ENCODE data around the gene RPL10.

Gene RPL10

DNA sequence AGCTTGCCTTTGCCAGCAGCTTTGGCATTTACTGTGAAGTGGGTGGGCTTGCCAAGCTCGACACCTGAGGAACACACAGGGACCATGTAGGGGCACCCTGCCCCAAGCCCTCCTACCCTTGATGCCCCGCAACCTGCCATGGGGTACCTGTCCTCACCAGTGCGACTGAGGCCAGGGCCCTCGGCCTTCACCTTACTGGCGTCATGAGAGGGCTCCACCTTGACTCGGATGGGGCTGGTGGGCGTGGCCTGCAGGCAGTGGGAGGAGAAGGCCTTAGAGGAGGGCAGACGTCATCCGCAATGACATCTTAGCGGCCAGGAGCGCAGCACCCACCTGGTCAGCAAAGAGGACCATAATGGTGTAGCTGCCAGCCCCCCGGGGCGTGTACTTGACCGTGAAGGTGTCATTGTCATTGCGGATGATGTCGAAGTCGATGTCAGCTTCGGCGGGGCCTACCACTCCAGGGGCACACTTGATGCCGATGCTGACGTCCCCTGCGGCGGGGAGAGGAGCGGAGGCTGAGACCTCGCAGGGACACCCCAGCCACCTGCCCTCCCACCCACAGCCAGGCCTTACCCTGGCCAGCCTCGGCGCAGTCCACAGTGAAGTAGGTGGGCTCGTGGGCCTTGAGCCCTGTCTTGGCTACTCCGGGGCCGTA is 36.0 kb upstream of the RPL10 start:
- no peak for DNase-seq (ENCODE audit: low read depth)

DNA sequence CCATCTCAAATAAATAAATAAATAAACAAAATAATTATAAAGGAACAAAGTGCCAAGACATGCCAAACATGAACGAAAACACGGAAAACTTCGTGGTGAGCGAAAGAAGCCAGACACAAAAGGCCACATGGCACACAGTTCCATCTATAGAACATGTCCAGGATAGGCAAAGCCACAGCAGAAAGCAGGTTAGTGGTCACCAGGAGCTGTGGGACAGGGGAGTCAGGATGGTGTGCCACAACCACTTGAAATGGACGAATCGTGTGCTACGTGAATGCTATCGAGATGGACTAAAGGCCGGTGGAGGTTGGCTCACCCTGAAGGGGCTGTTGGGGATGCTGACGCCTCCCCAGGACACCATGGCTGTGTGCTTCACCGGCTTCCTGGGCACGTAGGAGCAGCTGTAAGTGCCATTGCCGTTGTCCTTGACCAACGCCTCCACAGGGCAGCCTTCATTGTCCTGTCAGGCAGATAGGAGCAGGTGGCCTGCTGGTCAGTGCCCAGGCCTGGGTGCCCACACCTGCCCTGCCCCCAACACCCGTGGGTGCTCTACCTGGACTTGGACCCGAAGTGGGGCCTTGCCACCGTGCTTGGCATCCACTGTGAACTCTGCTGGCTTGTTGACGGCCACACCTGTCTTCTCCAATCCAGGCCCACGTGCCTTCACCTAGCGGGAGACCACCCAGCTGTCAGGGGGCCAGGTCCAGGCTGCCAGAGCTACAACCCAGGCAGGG is 34.3 kb upstream of the RPL10 start:
- DNase-seq (ENCODE audit: low read depth) = no peak

DNA sequence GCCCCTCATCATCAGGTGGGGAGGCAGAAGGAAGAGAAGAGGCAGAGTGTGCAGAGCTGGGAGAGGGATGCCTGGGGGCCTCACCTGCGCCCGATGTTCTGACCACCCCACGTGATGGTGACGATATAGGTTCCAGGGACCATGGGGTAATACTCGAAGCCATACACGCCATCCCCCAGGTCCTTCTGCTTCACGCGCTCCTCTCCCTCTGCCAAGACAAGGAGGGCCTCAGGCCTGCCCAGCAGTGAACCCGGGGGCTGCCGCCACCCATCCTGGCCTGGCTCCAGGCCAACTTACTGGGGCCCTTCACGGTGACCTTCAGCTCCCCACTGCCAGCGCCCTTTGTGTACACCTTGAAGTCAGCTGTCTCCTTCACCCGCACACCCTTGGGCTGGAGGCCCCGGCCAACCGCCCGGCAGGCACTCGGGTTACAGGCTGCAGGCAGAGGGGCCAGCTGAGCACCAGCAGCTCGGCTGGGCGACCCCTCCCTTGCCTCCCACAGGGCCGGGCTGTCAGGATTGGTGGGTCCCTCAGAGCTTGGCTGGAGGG is 33.1 kb upstream of the RPL10 start:
- DNase-seq (ENCODE audit: low read depth) = no peak

DNA sequence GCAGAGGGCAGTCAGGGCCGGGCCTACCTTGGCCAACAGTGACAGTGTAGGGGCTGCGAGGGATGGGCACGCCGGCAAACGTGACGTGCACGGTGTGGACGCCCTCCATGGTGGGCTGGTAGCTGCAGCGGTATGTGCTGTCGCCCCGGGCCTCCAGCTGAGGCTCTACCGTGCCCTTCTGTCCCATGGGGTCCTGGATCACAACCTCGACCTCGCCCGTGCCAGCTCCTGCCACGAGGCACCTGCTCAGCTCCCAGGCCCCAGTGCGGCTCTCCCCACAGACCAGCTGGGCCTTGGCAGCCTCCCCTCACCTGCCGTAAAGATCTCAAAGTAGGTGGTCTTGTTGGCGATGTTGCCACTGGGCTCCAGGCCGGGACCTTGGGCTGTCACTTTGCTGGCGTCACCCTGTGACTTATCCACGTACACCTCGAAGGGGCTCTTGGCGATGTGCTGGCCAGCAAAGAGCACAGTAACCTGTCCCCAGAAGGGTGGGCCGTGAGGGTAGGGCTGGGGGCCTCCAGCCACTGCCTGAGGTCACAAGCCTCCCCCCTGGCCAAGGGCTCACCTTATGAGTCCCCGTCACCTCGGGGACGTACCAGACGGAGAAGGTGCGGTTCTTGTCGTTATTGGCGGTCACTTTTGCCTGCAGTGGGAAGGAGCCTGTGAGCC is 32.0 kb upstream of the RPL10 start:
- no peak for DNase-seq (ENCODE audit: low read depth)

DNA sequence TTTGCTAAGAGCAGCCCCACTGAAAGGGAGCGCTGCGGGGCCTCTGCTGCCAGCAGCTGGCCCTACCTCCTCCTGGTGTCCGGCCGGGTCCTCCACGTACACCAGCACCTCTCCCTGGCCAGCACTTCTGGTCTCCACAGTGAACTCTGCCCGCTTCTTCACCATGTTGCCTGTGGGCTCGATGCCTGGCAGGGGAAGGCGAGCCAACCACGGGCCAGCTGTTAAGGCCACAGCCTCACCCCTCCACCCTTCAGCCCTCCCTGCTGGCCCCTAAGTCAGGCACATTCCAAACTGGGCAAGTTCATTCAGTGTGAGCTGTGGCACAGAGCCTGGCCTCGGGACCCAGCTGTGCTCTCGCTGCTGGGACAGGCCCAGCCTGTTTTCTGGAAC is 31.5 kb upstream of the RPL10 start:
- no peak for DNase-seq (ENCODE audit: low read depth)

DNA sequence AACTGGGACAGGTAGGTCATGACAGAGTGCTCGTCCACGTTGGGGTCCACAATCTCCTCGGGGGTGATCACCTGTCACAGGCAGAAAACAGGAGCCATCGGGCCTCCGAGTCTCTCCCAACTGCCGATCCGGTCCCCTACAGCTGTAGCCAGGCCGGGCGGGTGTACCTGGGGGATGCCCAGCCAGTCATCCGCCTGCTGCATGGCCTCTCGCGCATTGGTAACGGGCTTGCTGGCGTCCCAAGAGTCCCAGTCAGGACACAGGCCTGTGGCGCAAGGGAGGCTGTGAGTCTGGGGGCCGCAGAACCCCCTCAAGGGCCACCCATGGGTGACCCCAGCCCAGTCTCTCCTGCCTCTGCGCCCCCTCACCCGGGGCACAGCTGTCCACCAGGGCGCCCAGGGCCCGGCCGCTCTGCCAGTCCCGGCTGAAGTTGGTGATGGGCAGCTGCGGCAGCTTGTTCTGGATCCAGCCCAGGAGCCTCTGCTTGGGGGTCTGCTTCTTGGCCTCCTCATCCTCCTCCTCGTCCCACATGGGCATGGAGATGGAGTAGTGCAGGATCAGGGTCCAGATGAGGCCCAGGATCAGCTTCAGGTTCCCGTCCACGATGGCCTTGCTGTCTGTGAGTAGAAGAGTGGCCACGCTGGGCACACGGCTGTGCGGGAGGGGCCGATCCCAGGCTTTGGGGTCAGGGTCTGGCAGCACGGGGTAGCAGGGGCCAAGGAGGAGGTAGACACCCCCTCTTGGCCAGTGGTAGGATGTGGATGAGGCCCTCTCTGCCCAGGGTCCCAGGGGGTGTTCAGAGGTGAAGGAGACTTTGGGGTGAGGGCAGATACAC is 30.5 kb upstream of the RPL10 start:
- DNase-seq (ENCODE audit: low read depth) = no peak

DNA sequence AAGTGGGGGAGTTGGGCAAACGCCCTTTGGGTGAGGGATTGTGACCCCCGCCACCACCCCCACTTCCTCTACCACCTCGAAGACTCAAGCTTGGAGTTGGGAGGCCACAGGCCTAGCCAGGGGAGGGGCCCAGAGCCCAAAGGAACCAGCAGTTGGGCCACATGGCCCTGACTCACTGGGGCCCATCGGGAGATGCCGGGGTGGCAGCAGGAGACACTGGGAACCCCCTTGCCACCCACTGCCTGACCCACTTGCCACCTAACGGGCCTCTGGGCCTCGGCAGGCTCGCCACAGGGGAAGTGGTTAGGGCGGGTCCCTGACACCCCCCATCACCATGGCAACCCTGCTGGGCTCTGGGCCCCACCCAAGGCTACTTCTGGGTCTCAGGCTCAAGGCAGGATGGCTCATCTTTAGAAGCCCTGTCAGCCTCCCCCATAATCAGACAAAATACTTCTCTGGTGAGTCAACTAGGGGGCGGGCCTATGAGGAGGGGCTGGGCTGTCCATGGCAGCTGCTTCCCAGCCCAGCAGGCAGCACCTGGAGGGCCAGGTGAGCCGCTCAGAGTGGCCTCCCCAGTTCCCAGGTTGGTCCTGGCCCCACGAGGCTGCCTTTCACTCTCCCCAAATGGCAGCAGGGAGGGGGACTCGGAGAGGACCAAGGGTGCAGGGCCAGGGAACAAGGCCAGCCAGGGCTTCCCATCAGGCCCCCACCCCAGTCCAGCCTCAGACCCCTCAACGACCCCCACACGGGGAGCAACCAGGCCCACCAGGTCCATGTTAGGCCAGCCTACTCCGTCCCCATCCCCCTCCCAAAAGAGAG is 29.3 kb upstream of the RPL10 start:
- DNase-seq (ENCODE audit: low read depth) = peak; percentile 97

DNA sequence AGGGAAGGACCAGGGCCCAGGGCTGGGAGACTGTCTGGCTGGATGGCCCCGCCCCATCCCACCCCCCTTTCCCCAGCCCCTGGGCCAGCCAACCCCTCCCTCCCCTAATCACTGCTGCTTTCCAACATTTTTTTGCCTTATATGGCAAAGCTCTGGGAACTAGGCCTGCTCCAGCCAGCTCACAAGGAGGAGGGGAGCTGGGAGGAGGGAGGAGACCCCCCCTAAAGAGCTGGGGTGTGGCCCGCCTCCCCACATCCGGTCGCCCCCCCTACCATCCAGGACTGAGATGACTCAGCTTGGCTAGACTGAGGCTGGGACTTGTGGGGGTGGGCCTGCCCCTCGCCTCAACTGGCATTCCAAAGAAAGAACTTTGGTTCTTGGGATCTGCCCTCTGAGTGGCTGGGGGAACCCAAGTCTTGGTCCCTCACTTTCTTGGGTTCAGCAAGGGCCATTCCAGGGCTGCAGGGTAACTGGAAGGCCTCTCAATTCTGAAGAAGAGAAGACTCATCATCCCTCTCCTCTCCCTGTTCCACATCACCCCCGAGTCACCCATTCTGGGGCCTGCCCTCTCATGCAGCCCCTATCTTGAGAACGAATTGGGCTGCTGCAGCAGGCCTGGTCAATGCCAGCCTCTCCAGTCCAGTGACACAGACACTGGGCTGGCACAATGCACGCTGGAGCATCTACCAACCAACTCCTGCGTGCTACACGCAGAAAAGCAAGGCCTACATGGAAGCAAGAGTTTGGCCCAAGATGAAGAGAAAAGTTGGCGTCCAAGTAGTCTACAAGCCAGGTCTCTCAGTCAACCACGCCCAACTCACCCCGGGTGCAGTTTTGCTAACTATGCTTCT is 28.5 kb upstream of the RPL10 start:
- DNase-seq (ENCODE audit: low read depth) = peak; percentile 80

DNA sequence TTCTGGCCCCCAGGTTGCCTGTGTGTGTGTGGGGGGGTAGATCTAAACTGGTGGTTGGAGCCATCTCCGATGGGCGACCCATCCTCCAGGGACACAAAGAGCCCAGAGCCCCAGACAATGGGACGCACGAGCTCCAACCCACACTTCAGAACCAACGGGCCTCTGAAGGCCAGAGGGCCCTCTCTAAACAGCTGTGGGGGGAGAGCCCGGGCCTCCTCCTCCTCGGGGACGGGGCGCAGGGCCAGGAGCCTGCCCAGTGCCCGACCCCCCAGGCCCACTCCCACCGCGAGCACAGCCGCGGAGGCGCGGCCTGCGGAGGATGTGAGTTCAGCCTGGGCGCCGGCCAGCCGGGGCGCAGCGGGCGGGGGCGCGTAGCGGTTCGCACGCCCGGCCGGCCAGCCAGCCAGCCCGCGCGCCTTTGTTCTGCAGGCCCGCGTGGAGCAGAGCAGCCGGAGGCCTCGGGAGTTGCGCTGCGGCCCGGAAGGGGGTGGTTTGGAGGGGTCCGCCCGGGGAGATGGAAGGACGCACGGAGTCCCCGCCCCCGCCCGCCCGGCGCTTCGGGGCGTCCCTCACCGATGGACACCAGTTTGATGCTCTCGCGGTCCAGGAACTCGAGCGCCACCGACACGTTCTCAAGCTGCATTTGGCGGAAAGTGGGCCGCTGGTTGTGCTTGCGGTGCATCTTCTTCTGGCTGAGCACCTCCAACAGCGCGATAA is 27.7 kb upstream of the RPL10 start:
- DNase-seq (ENCODE audit: low read depth) = no peak

DNA sequence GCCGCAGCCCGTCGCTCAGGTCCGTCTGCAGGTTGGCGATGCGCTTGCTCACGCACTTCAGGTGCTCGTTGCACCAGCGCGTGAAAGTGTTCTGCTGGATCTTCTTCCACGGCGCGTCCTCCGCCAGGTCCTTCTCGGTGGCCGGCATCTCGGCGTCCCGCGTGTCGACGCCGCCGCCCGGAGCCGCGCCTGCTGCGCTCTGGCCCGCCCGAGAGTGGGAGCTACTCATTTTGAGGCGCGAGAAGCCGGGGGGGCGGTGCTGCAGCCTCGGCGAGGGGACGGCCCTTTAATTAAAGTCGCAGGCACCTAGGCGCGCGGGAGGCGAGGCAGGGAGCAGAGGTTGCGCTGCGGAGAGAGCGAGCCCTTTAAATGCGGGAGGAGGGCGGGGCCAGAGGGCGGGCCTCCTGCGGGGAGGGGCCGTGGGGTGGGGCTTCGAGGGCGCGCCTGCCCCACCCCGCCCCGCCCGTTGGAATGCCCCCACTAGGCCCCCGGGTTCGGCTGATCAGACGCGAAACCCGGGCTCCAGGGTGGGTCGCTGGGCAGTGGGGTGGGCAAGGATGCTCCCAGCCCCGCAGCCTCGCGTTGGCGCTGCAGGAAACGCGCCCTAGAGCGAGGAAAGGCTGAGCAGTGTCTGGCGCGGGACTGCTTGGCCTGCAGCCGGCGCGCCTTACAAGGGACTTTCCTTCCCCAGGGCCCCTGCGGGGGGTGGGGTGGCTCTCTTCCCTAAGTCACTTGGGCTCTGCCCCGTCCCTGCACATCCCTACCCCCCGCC is 27.0 kb upstream of the RPL10 start:
- DNase-seq (ENCODE audit: low read depth) = peak; percentile 88

DNA sequence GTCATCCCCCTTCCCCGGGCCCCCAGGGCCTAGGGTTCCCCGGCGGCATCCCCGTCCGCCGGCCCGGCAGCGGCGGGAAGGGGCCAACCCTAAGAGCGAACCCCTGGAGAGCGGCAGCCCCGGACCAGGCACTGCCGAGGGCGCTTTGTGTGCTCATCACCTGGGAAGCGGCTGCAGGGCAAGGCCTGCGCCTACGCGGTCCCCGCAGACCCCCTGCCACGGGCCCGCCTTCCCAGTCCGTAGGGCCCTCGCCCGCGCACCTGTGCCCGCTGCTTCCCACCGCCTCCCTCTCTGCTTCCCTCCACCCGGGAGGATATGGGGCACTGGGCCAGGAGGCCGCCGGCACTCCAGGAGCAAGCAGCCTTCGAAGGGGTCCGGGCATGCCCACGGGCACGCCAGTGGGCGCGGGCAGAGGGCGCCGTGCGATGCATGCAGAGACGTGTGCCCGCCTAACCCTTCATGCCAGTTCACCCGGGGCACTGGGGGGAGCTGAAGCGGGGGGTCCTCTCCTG is 26.3 kb upstream of the RPL10 start:
- no peak for DNase-seq (ENCODE audit: low read depth)

DNA sequence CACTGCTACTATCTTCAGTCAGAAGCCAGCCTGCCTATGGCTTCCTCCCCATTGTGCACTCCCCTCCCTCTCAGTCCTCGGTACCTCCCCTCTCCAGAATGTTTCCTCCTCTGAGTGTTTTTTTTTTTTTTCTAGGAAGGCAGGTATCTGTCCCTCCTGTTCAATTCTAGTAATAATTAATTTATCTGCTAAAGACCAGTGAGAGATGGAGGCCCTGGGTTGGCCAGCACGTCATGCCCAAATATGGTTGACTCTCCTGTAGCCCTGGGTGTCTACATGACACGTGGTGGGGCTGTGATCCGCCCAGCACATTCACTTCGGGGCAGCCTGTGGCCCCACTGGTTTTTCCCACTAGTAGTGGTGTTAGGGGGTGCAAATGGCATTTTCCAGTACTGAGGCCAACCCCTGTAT is 25.6 kb upstream of the RPL10 start:
- peak; percentile 41 for DNase-seq (ENCODE audit: low read depth)

DNA sequence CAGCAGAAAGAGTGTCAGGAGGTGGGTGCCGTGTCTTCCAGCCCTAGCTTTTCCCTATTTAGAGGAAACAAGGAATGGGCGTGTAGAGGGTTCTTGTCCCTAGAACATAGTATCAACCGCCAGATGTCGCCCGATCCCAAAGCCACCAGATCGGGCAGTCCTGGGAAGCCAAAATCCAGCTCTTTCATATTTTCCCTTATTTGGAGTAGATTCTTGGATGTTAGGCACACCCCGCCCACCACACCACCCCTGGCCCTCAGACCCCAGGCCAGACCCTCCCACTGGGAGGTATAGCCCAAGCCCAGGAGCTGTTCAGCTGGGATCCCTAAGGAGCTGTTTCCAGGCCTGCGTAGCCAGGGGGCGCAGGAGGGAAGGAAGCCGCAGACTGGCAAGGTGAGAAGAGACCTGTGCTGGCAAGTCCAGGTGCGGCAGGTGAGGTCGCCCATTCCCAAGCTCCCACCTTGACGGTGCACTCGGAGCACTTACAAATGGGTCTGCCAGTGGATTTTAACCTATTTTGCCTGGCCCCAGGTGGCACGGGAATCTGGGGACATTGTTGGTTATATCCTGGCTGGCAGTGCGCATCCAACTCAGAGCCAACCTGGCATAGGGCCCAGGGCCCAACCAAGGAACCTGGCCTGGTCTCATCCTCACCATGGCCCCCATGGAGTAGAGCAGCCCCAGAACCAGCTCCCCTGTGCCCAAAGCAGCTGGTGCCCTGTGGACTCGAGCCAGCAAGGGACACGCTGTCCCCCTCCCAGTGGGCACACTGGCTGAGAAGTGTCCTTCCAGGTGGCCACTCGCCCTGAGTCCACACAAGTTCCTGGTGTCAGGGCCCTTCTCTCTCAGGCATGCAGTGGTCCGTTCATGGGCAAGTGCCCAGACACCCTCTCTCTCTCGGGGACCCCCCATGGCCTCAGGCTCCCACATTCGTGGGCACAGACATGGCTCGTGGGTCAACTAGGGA is 24.6 kb upstream of the RPL10 start:
- no peak for DNase-seq (ENCODE audit: low read depth)

DNA sequence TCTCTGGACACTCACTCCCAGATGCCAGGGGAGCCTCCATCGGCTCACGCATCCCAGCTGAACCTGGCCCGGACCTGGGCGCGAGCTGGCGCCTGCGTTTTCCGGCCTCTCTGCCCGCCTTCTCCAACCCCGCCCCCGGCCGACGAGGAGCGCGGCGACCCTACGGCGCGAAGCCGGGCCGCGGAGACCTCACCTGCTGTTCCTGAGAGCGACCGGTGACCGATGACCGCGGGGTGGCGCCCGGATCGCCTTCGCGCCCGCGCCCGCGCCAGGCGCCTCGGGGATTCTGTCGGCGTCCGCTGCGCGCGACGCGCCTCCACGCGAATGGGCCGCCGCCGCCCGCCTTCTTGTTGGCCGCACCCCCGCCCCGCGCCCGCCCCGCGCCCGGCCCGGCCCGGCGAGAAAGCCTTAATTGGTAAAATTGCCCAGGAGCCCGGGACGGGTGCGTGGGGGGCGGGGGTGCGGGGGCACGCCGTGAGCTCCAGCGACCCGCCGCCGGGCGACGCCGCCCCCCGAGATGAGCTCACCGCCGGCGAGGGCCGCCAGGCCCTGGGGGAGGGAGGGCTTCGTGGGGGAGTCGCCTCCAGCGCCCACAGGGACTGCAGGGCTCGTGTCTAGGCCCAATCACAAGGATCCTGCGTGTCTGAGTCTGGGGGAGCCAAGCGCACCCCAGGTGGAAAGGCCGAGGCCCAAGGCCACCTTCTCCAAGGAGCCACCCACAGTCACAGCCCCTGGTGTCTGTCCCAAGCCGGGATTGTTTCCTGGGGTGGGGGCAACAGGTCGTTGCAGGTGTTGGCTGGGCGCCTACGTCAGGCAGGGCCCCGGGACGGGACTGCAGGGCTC is 23.6 kb upstream of the RPL10 start, which contains the start of gene FLNA:
TSS of gene FLNA (minus strand) at position 322 of the 843 bp plus-strand sequence. CDS start 3,389 bp downstream, outside the sequence.
- DNase-seq (ENCODE audit: low read depth) = no peak

DNA sequence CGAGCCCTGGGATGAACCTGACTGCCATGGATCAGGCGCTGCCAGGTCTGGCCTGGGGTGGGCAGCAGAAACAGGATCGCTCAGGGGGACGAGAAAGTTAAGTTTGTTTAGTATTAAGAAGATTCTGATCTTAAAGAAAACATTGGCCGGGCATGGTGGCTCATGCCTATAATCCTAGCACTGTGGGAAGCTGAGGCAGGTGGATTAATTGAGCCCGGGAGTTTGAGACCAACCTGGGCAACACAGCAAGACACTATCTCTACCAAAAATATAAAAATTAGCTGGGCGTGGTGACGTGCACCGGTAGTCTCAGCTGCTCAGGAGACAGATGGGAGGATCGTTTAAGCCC is 23.0 kb upstream of the RPL10 start:
- DNase-seq (ENCODE audit: low read depth) = no peak

DNA sequence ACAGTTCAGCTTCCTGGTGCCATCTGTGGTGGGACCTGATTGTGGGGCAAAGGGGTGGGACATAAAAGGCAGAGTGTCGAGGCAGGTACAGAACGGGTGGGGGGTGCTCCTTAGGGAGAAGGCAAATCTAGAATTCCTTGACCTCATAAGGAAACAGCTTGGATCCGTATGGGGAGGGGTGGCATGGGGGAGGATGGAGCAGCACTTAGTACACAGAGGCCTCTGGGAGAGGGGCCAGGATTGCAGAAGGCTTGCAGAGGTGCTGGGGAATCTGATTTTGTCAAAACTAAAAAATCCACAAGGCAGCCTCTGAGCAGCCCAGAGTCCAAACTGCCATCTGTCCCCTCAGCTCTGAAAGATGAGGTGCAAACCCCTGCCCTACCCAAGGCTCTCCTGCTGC is 21.4 kb upstream of the RPL10 start:
- DNase-seq (ENCODE audit: low read depth) = no peak
